GM18505 (cell line): ENCODE results near the gene ANKRD27.

Experiments
- ATAC-seq: cut with Tn5 transposase; IDR thresholded peaks from one replicate; pipeline ENCODE4 v1.9.1; 2021; ENCODE audit not compliant: unreplicated experiment
- POLR2A ChIP-seq: IDR thresholded peaks from 4 replicates; pipeline ENCODE4 v1.6.1; 2011; ENCODE audit warnings: borderline replicate concordance; ENCODE audit not compliant: insufficient read depth, insufficient read length; ENCODE audit errors: extremely low read depth

The ANKRD27 gene

DNA sequence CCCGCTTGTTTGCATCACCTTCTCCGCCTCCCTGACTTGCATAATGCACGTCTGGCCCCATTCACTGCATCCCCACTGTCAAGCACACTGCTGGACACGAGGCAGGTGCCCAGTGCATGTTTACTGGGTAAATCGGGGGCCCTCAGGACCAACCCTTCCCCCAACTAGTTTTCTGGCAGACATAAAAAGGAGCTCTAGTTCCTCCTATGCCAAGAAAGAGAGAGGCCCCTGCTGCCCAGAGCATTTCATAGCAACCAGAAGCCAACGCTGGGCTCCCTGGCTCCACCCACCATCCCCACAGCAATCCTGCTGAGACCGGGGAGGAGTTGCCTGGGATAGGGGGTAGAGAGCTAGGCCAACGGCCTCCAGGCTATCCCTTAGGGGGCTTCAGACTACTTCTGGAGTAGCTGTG, 23.2 kb downstream of the ANKRD27 start:
- TF ChIP-seq POLR2A: no peak
- ATAC-seq: no peak

DNA sequence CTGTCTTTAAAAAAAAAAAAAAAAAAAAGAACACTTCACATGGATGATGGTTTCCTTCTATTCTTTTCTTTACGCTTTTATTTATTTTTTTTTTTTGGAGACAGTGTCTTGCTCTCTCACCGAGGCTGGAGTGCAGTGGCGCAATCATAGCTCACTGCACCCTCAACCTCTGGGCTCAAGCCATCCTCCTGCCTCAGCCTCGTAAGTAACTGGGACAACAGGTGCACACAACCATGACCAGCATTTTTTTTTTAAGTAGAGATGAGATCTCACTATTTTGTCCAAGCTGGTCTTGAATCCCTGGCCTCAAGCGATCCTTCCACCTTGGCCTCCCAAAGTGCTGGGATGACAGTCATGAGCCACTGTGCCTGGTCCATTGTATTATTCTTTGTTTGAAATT, 24.3 kb downstream of the ANKRD27 start:
- ATAC-seq: no peak
- no peak for TF ChIP-seq POLR2A

DNA sequence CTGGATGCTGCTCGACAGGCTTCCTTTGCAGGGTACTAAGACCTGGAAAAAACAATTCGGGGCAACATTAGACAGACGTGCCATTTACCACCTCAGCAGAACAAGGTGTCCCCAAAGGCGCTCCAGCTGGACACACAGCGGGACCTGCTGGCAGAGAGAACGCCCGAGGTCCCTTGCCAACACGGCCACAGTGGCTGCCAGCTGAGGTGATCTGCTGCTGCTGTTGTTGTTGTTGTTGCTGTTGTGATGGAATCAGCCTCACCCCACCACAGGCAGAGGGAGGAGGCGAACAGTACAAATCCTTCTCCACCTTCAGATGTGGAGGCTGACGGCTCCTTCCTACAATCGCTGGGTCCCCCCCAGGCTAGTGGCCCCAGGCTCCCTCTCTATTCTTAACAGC, 25.2 kb downstream of the ANKRD27 start:
- no peak for TF ChIP-seq POLR2A
- no peak for ATAC-seq

DNA sequence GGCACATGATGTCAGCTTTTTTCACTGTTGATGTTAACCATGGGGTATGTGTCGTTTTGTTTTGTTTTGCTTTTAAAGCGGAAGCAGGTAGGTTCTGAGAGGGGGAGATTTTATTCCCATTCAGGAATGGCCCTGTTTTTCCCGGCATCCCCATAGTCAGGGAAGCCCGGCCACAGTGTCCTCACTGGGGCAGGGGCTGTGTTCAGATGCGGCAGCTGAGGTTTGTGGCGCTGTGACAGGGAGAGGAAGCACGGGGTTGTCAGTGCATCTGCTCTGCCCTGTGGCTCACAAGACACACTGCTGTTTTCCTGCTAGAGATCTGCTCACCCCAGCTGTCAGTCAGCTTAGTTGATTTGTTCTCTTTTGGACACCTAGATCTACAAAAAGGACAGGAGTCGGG, 27.6 kb downstream of the ANKRD27 start:
- ATAC-seq: no peak
- TF ChIP-seq POLR2A: no peak

DNA sequence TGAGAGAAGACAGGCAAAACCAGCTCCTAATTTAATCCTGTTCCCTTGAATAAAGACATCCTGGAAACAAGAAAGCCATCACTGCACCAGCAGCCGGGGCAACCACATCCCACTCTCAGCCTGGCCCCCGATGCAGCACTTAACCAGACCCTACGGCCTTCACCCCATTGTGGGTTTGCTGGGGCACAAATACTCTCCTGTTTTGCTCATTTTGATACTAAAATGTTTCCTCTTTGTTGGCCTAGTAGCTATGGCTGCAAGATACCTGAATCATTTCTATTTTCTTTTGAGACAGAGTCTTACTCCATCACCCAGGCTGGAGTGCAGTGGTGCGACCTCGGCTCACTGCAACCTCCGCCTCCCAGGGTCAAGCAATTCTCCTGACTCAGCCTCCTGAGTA, 28.4 kb downstream of the ANKRD27 start:
- no peak for TF ChIP-seq POLR2A
- no peak for ATAC-seq

DNA sequence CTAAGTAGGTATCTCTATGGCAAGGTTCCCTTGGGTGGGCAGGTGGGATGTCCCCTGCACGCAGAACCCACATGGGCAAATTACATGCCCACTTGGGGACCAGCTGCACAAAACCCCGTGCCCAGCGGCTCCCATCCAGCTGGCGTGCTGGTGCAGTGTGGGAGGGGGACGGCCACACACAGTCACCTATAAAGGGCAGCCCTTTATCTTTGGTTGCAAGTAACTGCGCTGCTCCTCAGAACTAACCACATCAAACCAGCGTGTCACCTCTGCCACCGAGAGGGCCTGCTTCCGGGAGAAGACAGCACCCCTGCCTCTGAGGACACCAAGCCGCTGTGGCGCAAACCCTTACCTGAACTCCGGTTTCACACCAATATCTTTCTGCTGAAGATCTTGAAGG, 32.2 kb downstream of the ANKRD27 start:
- no peak for TF ChIP-seq POLR2A

DNA sequence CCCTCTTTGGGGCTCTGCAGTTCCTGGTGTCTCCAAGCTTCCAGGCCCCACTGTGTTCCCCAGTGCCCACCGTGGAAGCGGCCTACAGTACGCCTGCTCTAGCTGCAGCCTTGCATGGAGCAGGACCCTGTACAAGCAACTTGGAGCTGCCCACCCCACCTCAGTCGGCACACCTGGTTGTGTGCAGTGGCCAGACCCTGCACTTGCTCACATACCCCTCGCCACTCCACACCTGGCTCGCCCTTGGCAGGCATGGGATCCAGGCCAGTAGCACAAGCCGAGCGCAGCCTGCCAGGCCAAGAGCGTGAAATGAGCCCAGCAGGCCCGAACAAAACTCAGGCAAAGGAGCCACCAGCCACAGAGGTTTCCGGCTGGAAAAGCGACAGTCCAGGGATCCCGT, 36.4 kb downstream of the ANKRD27 start:
- ATAC-seq: no peak

More for the DNA sequence above, 32.2 kb downstream of the ANKRD27 start:
- no peak for ATAC-seq

DNA sequence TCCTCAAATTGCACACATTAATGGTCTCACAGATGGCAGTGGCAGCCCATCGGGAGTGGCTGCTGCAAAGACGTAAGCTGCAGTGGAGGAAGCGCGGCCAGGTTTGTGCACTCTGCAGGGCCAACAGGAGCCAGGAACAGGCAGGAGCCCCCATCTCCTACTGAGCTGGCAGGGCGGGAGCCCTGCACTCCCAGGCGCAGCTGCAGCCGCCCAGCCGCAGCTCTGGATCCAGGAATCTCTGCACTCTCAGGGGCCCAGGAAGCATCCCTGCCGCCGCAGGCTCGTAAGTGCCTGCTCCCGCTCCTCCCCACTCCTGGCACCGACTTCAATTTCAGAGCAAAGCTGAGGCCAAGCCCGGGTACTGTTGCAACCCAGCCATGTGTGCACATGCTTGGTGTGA, 37.5 kb downstream of the ANKRD27 start:
- TF ChIP-seq POLR2A: no peak
- ATAC-seq: no peak

More for the DNA sequence above, 36.4 kb downstream of the ANKRD27 start:
- TF ChIP-seq POLR2A: no peak

DNA sequence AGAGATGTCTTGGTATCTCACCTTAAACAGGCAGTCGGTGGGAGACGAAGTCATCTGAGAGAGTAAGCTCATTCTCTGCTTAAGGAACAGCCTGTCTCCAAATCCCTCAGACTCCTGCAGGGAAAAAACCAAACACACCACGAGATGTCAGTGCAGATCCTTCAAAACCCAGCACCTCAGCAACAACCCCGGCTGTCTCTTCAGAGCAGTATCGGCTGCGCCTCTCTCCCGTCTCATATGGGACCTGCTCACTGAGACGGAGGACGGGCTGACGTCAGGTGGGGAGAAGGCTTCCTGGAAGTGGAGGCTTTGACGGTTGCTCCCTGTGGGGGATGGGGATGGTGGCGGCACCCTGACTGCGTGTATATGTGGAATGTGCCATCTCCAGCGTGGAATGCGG, 43.6 kb downstream of the ANKRD27 start:
- no peak for ATAC-seq
- no peak for TF ChIP-seq POLR2A

DNA sequence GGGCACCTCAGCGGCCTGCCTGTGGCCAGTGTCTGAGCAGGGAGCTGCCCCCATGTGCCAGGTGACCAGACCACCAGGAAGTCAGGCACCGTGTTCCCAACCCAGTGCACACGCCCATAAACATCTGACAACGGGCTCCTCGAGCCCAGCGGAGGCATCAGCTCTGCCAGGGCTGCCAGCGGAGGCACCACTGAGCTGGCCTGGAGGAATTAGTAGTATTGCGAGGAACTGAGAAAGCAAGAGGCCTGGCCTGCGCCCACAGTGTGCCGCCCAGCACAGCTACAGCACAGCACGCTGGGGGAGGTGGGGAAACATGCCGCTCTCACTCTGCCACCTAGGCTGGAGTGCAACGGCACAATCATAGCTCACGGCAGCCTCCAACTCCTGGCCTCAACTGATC, 44.6 kb downstream of the ANKRD27 start:
- no peak for TF ChIP-seq POLR2A
- no peak for ATAC-seq

DNA sequence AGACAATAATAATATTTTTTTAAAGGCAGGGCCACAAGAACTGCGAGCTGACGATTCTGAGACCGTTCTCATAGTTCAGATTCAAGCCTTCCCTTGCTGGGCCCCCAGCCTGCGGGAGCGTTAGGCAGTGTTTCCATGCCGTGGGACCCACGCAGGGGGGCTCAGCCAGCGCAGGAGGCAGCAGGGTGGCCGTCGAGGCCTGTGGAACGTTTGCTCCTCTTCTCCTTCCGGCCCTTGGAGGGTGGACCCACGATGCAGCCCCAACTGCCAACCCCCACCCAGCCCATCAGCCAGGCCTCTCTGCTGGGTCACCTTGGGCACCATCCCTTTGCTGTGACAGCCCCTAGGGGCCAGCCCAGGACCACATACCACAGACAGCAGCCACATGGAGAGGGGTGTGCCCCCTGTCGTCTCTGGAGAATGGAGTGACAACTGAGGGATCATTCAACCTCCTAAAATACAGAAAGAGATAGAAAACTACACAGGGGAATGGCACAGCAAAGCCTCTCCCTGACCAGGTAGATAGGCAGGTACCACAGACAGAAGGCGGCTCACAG, 47.2 kb downstream of the ANKRD27 start:
- no peak for ATAC-seq
- no peak for TF ChIP-seq POLR2A

DNA sequence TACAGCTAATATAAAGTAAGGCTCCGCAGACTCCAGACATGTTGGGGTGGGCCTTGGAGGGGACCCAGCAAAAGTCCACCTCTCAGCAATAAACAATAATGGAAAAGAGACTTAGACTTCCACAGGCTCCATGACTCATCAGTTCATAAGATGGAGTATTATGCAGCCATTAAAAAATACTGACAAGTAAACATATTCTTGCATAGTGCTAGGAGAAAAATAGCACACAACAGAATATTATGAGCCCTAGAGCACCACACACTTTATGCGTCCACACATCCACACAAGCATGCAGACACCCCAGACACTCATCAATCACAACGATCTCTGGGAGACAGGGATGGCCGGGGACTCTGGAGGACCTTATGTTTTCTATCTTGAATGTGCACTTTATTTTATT, 48.0 kb downstream of the ANKRD27 start:
- no peak for ATAC-seq
- no peak for TF ChIP-seq POLR2A

DNA sequence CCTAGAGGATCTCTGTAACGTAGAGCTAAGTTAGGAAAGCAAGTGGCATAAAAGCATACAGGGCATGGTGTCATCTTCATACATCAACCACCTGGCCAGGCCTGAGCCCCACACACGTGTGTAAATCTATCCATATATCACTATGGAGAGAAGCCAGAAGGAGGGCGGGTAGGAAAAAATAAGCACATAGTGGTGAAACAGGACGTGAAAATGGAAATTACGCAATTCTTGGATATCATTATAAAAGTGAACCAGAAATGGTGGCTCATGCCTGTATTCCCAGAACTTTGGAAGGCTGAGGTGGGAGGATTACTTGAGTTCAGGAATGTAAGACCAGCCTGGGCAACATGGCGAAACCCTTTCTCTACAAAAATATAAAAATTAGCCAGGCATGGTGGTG, 50.6 kb downstream of the ANKRD27 start:
- ATAC-seq: no peak
- TF ChIP-seq POLR2A: no peak

DNA sequence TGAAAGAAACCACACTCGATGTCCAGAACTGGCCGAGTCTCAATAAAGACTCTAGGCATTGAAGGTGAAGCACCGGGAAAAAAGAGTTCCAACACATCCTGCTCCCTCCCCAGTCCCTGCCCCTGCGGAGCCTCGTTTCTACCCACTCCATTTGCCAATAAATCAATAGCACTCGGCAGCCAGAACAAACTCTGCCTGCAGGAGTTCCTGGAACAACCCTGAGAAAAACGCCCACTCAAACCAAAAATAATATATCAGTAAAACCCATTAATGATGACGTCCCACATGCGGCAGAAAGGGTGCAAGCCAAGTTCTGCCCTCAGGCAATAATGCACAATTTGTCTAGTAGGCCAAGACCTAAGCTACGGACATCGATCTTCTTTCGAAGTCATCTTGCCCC, 53.0 kb downstream of the ANKRD27 start:
- no peak for TF ChIP-seq POLR2A

More for the DNA sequence above, 53.0 kb downstream of the ANKRD27 start:
- ATAC-seq: no peak
